ENCODE data around the gene NHSL1. TPM values are rescaled to one million over a fixed set of nuclear protein-coding genes. Genes with fewer than 3 reads are reported as not detected.
"Not testable (repeated sequence)": the region's sequence is repeated elsewhere in the genome, so short reads cannot be mapped to it uniquely, and the experiment has no call there.

NHSL1 gene
- total RNA-seq, 1 donor from 2014 or later = 1.2 TPM

- intact Hi-C loops (cut with micrococcal nuclease) = no loop called here
These were observed 68.7 kb downstream of the NHSL1 start for GRCh38 chr6:138430361-138431145.

GRCh38 chr6:138429761-138430160, 69.5 kb downstream of the NHSL1 start:
- intact Hi-C loops (cut with micrococcal nuclease) = loop anchor here (1.0 to 2.0 kb wide), 5 partner anchors 25 to 337 kb away; no protein-coding TSS in a partner anchor

GRCh38 chr6:138428944-138429598, 70.2 kb downstream of the NHSL1 start:
- intact Hi-C loops (cut with micrococcal nuclease) = loop anchor here (1.0 to 2.0 kb wide), 6 partner anchors 26 to 337 kb away; no protein-coding TSS in a partner anchor

GRCh38 chr6:138427701-138428100, 71.6 kb downstream of the NHSL1 start:
- intact Hi-C loops (cut with micrococcal nuclease) = loop anchor here (1.0 to 2.0 kb wide), 2 partner anchors 27 to 311 kb away; no protein-coding TSS in a partner anchor

- intact Hi-C loops (cut with micrococcal nuclease) = no loop called here
These were observed 72.7 kb downstream of the NHSL1 start for GRCh38 chr6:138426500-138427123.

GRCh38 chr6:138425256-138425655, 74.0 kb downstream of the NHSL1 start:
- intact Hi-C loops (cut with micrococcal nuclease) = not testable (repeated sequence)

- intact Hi-C loops (cut with micrococcal nuclease) = no loop called here
These were observed 75.0 kb downstream of the NHSL1 start for GRCh38 chr6:138424004-138424904.

- intact Hi-C loops (cut with micrococcal nuclease) = no loop called here
These were observed 76.4 kb downstream of the NHSL1 start for GRCh38 chr6:138422861-138423260.

- intact Hi-C loops (cut with micrococcal nuclease) = no loop called here
These were observed 77.7 kb downstream of the NHSL1 start for GRCh38 chr6:138421608-138422007.

- intact Hi-C loops (cut with micrococcal nuclease) = no loop called here
These were observed 78.2 kb downstream of the NHSL1 start for GRCh38 chr6:138421089-138421488.

- intact Hi-C loops (cut with micrococcal nuclease) = no loop called here
These were observed 78.9 kb downstream of the NHSL1 start for GRCh38 chr6:138420356-138420755.

- intact Hi-C loops (cut with micrococcal nuclease) = no loop called here
These were observed 79.5 kb downstream of the NHSL1 start for GRCh38 chr6:138419766-138420165.

GRCh38 chr6:138418118-138418742, 81.1 kb downstream of the NHSL1 start:
- intact Hi-C loops (cut with micrococcal nuclease) = no loop called here

- intact Hi-C loops (cut with micrococcal nuclease) = no loop called here
These were observed 81.7 kb downstream of the NHSL1 start for GRCh38 chr6:138417493-138418117.

GRCh38 chr6:138416206-138416605, 83.1 kb downstream of the NHSL1 start:
- intact Hi-C loops (cut with micrococcal nuclease) = no loop called here

GRCh38 chr6:138415125-138415524, 84.2 kb downstream of the NHSL1 start:
- intact Hi-C loops (cut with micrococcal nuclease) = no loop called here

- intact Hi-C loops (cut with micrococcal nuclease) = loop anchor here (1.0 kb wide), 1 partner anchor 8 kb away; no protein-coding TSS in a partner anchor
These were observed 88.1 kb downstream of the NHSL1 start for GRCh38 chr6:138410972-138411880.

- intact Hi-C loops (cut with micrococcal nuclease) = no loop called here
These were observed 89.1 kb downstream of the NHSL1 start for GRCh38 chr6:138410048-138410735.

All from T-helper 1 cell treated with Interleukin-12 subunit alpha and Interleukin-12 subunit beta and Interleukin-4 antibody, amounts not matched to agents 30 ng/mL and 1 ng/mL, for 36 hours (primary cell).